ENCODE measurements around the gene WIPF2. TPM values are rescaled to one million over a fixed set of nuclear protein-coding genes. Genes with fewer than 3 reads are reported as not detected.

The WIPF2 gene
- total RNA-seq, 2 experiments from 2014 or later: 17.3 to 21.3 TPM

DNA sequence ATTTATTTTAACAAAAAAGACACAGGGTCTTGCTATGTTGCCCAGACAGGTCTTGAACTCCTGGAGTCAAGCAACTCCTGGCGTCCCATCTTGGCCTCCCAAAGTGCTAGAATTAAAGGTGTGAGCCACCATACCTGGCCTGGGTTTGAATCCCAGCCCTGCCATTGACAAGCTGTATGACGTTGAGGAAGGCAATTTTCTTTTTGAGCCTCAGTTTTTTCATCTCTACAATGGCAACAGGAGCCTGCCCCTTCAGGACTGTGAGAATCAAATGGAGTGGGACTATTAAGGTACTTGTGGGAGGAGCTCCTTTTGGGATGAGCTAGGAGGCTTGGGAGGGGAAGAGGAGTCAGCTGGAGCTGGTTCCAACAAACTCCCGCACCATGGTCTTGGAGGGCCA lies 96.1 kb downstream of the WIPF2 start:
- H3K27ac Mint-ChIP-seq: peak overlapping the region; percentile 18
- H3K27me3 Mint-ChIP-seq: no peaks in the 10 kb centered on the region
- TF ChIP-seq, protein P1, sequence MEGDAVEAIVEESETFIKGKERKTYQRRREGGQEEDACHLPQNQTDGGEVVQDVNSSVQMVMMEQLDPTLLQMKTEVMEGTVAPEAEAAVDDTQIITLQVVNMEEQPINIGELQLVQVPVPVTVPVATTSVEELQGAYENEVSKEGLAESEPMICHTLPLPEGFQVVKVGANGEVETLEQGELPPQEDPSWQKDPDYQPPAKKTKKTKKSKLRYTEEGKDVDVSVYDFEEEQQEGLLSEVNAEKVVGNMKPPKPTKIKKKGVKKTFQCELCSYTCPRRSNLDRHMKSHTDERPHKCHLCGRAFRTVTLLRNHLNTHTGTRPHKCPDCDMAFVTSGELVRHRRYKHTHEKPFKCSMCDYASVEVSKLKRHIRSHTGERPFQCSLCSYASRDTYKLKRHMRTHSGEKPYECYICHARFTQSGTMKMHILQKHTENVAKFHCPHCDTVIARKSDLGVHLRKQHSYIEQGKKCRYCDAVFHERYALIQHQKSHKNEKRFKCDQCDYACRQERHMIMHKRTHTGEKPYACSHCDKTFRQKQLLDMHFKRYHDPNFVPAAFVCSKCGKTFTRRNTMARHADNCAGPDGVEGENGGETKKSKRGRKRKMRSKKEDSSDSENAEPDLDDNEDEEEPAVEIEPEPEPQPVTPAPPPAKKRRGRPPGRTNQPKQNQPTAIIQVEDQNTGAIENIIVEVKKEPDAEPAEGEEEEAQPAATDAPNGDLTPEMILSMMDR (IDR thresholded peaks at IDR 0.05): no peak
- no peaks in the 10 kb centered on the region for H3K36me3 ChIP-seq (ENCODE audit: insufficient read depth, low read length)
- DNase-seq: no peak
- no peaks in the 10 kb centered on the region for H3K9me3 ChIP-seq (ENCODE audit: control insufficient read depth in 1 of 2, insufficient read depth in 1 of 2, low read length in 2 of 2)
- no peaks in the 10 kb centered on the region for H3K9me3 Mint-ChIP-seq
- peaks cover 75% of the 10 kb centered on the region for H3K4me1 Mint-ChIP-seq (ENCODE audit: low read depth)
- intact Hi-C loops (cut with DNase I, micrococcal nuclease): no loop called here
- ChIA-PET POLR2A (interaction anchor here (1.1 to 4.2 kb wide), 5 partner anchors 7 to 165 kb away, joined by 3 to 34 read pairs (median 8); partner anchors contain the start of gene RARA), CTCF (interaction anchor here (0.9 to 2.9 kb wide), 5 partner anchors 11 to 43 kb away, joined by 3 to 27 read pairs (median 4); no protein-coding TSS in a partner anchor)
- no peaks in the 10 kb centered on the region for H3K27me3 ChIP-seq (ENCODE audit: control insufficient read depth in 1 of 2, insufficient read depth in 2 of 2, low read length in 2 of 2)
- H3K4me3 ChIP-seq (ENCODE audit: low read length): no peak overlapping the region
- peaks cover 80% of the 10 kb centered on the region for H3K4me1 ChIP-seq (ENCODE audit: insufficient read depth, low read length)
- no peak for ATAC-seq (ENCODE audit: poor library complexity)
- no peak overlapping the region for H3K4me3 Mint-ChIP-seq
- peaks cover 19% of the 10 kb centered on the region for H3K36me3 Mint-ChIP-seq (ENCODE audit: low read depth)
- no peak overlapping the region for H3K27ac ChIP-seq (ENCODE audit: low read depth in 1 of 2, low read length in 2 of 2)

DNA sequence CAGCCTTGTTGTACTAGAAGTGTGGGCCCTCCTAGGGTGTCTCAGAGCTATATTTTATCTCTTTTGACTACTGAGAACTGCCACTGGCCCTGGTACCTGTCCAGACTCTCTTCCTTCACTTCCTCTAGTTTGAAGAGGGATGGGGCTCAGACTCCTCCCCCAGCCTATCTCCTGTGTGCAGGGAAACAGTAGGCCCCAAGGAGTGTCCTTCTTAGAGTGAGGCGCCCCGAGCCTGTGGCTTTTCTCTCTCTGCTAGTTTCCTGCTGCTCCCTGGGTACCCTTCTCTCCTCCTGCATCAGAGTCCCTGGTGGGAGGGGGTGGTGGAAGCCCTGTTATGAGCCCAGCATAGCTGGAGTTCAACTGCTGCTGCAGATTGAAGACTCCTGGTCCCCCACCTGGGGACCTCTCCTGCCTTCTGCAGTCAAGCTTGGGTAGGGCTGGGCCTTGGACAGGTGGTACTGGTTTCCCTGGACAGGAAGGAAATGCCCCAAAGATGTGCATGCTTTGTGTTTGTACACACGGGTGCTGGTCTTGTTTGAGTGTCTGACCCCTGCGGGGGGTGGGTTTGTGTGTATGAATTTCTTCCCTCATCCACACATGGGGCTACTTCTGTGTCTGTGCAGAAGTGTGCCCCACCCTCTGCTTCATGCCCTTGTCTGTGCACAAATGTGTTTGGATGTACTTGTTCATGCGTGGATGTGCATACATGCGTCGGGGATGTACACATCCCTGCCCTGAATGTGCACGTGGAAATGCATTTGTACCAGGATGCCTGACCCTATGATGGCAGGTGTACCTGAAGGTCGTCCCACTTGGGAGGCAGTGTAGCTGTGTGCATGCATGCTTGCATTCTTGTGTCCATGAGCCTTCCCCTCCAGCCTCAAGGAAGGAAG lies 96.8 kb downstream of the WIPF2 start:
- DNase-seq (peak in 1 of 14 experiments; percentile 22), ATAC-seq (ENCODE audit: poor library complexity) (no peak)
- Histone ChIP-seq H3K4me1 (ENCODE audit: insufficient read depth, low read length) (peaks cover 82% of the 10 kb centered on the region), H3K9me3 (ENCODE audit: control insufficient read depth in 1 of 2, insufficient read depth in 1 of 2, low read length in 2 of 2) (no peaks in the 10 kb centered on the region), H3K36me3 (ENCODE audit: insufficient read depth, low read length) (no peaks in the 10 kb centered on the region), H3K4me3 (ENCODE audit: low read length) (no peak overlapping the region), H3K27me3 (ENCODE audit: control insufficient read depth in 1 of 2, insufficient read depth in 2 of 2, low read length in 2 of 2) (no peaks in the 10 kb centered on the region), H3K27ac (ENCODE audit: low read depth in 1 of 2, low read length in 2 of 2) (no peak overlapping the region)
- TF ChIP-seq, protein P1 (IDR thresholded peaks at IDR 0.05): no peak
- Mint-ChIP-seq H3K36me3 (ENCODE audit: low read depth) (peaks cover 23% of the 10 kb centered on the region), H3K27ac (peak overlapping the region; percentile 18), H3K4me3 (peak overlapping the region; percentile 74), H3K27me3 (no peaks in the 10 kb centered on the region), H3K4me1 (ENCODE audit: low read depth) (peaks cover 76% of the 10 kb centered on the region), H3K9me3 (no peaks in the 10 kb centered on the region)
- intact Hi-C loops (cut with DNase I, micrococcal nuclease): loop anchor here (2.0 kb wide), 2 partner anchors 13 to 27 kb away; no protein-coding TSS in a partner anchor
- POLR2A ChIA-PET: interaction anchor here (1.1 to 4.2 kb wide), 5 partner anchors 7 to 164 kb away, joined by 3 to 34 read pairs (median 8); partner anchors contain the start of gene RARA
- CTCF ChIA-PET: interaction anchor here (1.0 to 2.9 kb wide), 6 partner anchors 13 to 102 kb away, joined by 3 to 27 read pairs (median 5); partner anchors contain the start of gene TOP2A

DNA sequence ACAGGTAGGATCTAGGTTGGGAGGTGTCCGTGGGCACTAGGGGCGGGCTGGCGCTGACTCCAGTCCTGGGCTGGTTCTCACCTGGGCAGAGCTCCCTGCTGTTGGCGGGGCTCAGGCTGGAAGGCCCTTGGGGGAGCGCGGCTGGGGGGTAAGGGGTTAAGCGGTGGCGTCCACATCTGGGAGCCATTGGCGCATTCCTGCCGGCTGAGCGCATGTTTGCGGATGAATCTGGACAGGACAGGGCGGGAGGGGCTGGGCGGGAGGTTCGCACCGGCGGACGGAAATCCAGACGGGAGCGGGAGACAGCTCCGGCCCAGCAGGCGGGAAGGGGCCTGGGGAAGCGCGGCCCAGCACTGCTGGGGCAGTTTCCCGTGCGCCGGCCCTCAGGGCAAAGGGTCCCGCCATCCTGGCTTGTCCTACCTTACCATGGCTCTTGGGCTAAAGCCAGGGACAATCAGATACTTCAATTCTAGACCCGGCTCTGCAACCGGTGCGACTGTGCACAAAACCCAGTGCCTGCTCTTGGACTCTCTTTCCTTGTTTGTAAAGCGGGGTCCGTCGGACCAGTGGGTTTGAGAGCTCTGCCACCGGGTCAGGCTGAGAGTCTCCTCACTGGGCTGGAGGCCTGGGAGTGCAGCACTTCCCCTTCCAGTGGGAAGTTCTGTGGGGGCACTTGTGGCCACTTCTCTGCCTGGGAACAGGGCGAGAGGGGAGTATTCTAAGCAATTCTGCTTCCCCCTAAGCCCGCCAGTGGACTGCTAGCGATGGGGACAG lies 97.7 kb downstream of the WIPF2 start:
- H3K27me3 Mint-ChIP-seq: no peaks in the 10 kb centered on the region
- CTCF ChIA-PET: interaction anchor here (0.6 to 4.7 kb wide), 16 partner anchors 9 to 263 kb away, joined by 3 to 30 read pairs (median 4); partner anchors contain the start of genes MED24 and TOP2A
- Histone ChIP-seq H3K9me3 (ENCODE audit: control insufficient read depth in 1 of 2, insufficient read depth in 1 of 2, low read length in 2 of 2) (no peaks in the 10 kb centered on the region), H3K36me3 (ENCODE audit: insufficient read depth, low read length) (no peaks in the 10 kb centered on the region), H3K27me3 (ENCODE audit: control insufficient read depth in 1 of 2, insufficient read depth in 2 of 2, low read length in 2 of 2) (no peaks in the 10 kb centered on the region), H3K27ac (ENCODE audit: low read depth in 1 of 2, low read length in 2 of 2) (no peak overlapping the region), H3K4me3 (ENCODE audit: low read length) (no peak overlapping the region), H3K4me1 (ENCODE audit: insufficient read depth, low read length) (peaks cover 82% of the 10 kb centered on the region)
- ATAC-seq (ENCODE audit: poor library complexity): no peak
- intact Hi-C loops (cut with DNase I, micrococcal nuclease): loop anchor here (1.0 to 2.0 kb wide), 3 partner anchors 14 to 29 kb away; partner anchors contain the start of gene CDC6 (in 1 of the 2)
- H3K4me1 Mint-ChIP-seq (ENCODE audit: low read depth): peaks cover 76% of the 10 kb centered on the region
- H3K4me3 Mint-ChIP-seq: peak overlapping the region; percentile 95
- TF ChIP-seq, protein P1 (IDR thresholded peaks at IDR 0.05): no peak
- peaks cover 25% of the 10 kb centered on the region for H3K36me3 Mint-ChIP-seq (ENCODE audit: low read depth)
- no peaks in the 10 kb centered on the region for H3K9me3 Mint-ChIP-seq
- H3K27ac Mint-ChIP-seq: peak overlapping the region; percentile 99
- POLR2A ChIA-PET: interaction anchor here (0.8 to 4.2 kb wide), 14 partner anchors 9 to 1372 kb away, joined by 3 to 34 read pairs (median 5); partner anchors contain the start of genes EIF1 and RARA
- no peak for DNase-seq
